ENCODE data around the gene PARD6B. TPM values are rescaled to one million over a fixed set of nuclear protein-coding genes. Genes with fewer than 3 reads are reported as not detected.

The PARD6B gene
- total and polyA plus RNA-seq, 2 experiments from 2014 or later = 14.6 to 41.0 TPM

- TF ChIP-seq EZH2 (IDR thresholded peaks at IDR 0.05; ENCODE audit: borderline replicate concordance) (no peak), EZH2phosphoT487 (IDR thresholded peaks at IDR 0.05; ENCODE audit: low read depth, severe bottlenecking, unreplicated experiment) (no peak), CTCF (IDR thresholded peaks at IDR 0.05; ENCODE audit: poor library complexity) (no peak)
- 33% methylated on average over 14 of the region's 14 CpGs for WGBS (ENCODE audit: low lambda C conversion rate, missing lambda C conversion rate)
- Histone ChIP-seq H3K27me3 (no peaks in the 10 kb centered on the region), H3K4me3 (no peak overlapping the region), H4K20me1 (ENCODE audit: insufficient read depth, poor library complexity, severe bottlenecking) (no peaks in the 10 kb centered on the region), H3K4me2 (peak overlapping the region; percentile 52), H3K36me3 (replicated peaks; ENCODE audit: insufficient read depth, low read depth) (no peaks in the 10 kb centered on the region), H3K79me2 (no peaks in the 10 kb centered on the region), H3K4me1 (ENCODE audit: insufficient read depth) (peaks cover 45% of the 10 kb centered on the region), H3K27ac (peak overlapping the region; percentile 96), H3K9me3 (ENCODE audit: low read depth) (no peaks in the 10 kb centered on the region), H3K9me2 (replicated peaks; ENCODE audit: insufficient read depth) (no peaks in the 10 kb centered on the region), H2AFZ (no peak overlapping the region)
- DNase-seq (ENCODE audit: low spot score) = peak; percentile 94
Observed at GRCh38 chr20:50724851-50725723, 6.3 kb upstream of the PARD6B start.

- Histone ChIP-seq H3K4me3 (no peak overlapping the region), H3K27me3 (no peaks in the 10 kb centered on the region), H3K9me2 (replicated peaks; ENCODE audit: insufficient read depth) (no peaks in the 10 kb centered on the region), H4K20me1 (ENCODE audit: insufficient read depth, poor library complexity, severe bottlenecking) (no peaks in the 10 kb centered on the region), H3K36me3 (replicated peaks; ENCODE audit: insufficient read depth, low read depth) (no peaks in the 10 kb centered on the region), H3K9me3 (ENCODE audit: low read depth) (no peaks in the 10 kb centered on the region), H3K79me2 (no peaks in the 10 kb centered on the region), H2AFZ (no peak overlapping the region), H3K4me1 (ENCODE audit: insufficient read depth) (peaks cover 49% of the 10 kb centered on the region), H3K4me2 (peak overlapping the region; percentile 0), H3K27ac (peak overlapping the region; percentile 96)
- DNase-seq (ENCODE audit: low spot score) = no peak
- no peak for TF ChIP-seq EZH2 (IDR thresholded peaks at IDR 0.05; ENCODE audit: borderline replicate concordance)
- no peak for TF ChIP-seq CTCF (IDR thresholded peaks at IDR 0.05; ENCODE audit: poor library complexity)
- no peak for TF ChIP-seq EZH2phosphoT487 (IDR thresholded peaks at IDR 0.05; ENCODE audit: low read depth, severe bottlenecking, unreplicated experiment)
- 79% methylated on average over 10 of the region's 10 CpGs for WGBS (ENCODE audit: low lambda C conversion rate, missing lambda C conversion rate)
Observed at GRCh38 chr20:50725724-50726005, 5.7 kb upstream of the PARD6B start.

- WGBS (ENCODE audit: low lambda C conversion rate, missing lambda C conversion rate) = 68% methylated on average over 4 of the region's 4 CpGs
- H3K4me1 ChIP-seq (ENCODE audit: insufficient read depth) = peaks cover 49% of the 10 kb centered on the region
- no peak overlapping the region for H2AFZ ChIP-seq
- peak overlapping the region; percentile 96 for H3K27ac ChIP-seq
- H3K27me3 ChIP-seq = no peaks in the 10 kb centered on the region
- TF ChIP-seq EZH2 (IDR thresholded peaks at IDR 0.05; ENCODE audit: borderline replicate concordance) = no peak
- TF ChIP-seq CTCF (IDR thresholded peaks at IDR 0.05; ENCODE audit: poor library complexity) = no peak
- TF ChIP-seq EZH2phosphoT487 (IDR thresholded peaks at IDR 0.05; ENCODE audit: low read depth, severe bottlenecking, unreplicated experiment) = no peak
- peaks cover 7% of the 10 kb centered on the region for H3K79me2 ChIP-seq
- H3K9me2 ChIP-seq (replicated peaks; ENCODE audit: insufficient read depth) = no peaks in the 10 kb centered on the region
- peak overlapping the region; percentile 60 for H3K4me2 ChIP-seq
- DNase-seq (ENCODE audit: low spot score) = no peak
- no peaks in the 10 kb centered on the region for H3K36me3 ChIP-seq (replicated peaks; ENCODE audit: insufficient read depth, low read depth)
- no peak overlapping the region for H3K4me3 ChIP-seq
- H3K9me3 ChIP-seq (ENCODE audit: low read depth) = no peaks in the 10 kb centered on the region
- no peaks in the 10 kb centered on the region for H4K20me1 ChIP-seq (ENCODE audit: insufficient read depth, poor library complexity, severe bottlenecking)
Observed at GRCh38 chr20:50726955-50727791, 4.2 kb upstream of the PARD6B start.
